Breast epithelium (tissue), 4 donors: ENCODE results near the gene TBC1D10A. TPM values are rescaled to one million over a fixed set of nuclear protein-coding genes. Genes with fewer than 3 reads are reported as not detected.

Experiments
- DNase-seq, 2 donors: peaks; one replicate each; pipeline ENCODE4 v3.0.0-alpha.2; 2019; ENCODE audit warnings: low spot score in 2 of 2
- H3K27ac ChIP-seq, 2 donors: fragments of 200-600 bp; sonication (generic) in 1 of 2; one replicate each; pipeline ENCODE4 v1.5.1; 2016 to 2019; ENCODE audit warnings: mild to moderate bottlenecking in 1 of 2
- H3K27me3 ChIP-seq, 2 donors: fragments of 200-600 bp; sonication (generic) in 1 of 2; one replicate each; pipeline versions ENCODE4 v1.5.1 to v1.6.0; 2017 to 2019; ENCODE audit warnings: control low read depth in 1 of 2, mild to moderate bottlenecking in 1 of 2
- H3K36me3 ChIP-seq: fragments of 200-600 bp; one replicate; pipeline ENCODE4 v1.5.1; 2019
- H3K4me1 ChIP-seq, 2 donors: fragments of 200-600 bp; sonication (generic); one replicate each; pipeline ENCODE4 v1.5.1; 2016 to 2019; ENCODE audit warnings: control low read depth in 1 of 2
- H3K4me3 ChIP-seq, 3 donors: fragments of 200-600 bp; sonication (generic); 1 replicate in 2 of 3; 2 replicates in 1 of 3; pipeline ENCODE4 v1.5.1; 2016 to 2019; ENCODE audit warnings: mild to moderate bottlenecking in 3 of 3, moderate library complexity in 2 of 3
- H3K9me3 ChIP-seq, 2 donors: fragments of 200-600 bp; sonication (generic) in 1 of 2; one replicate each; pipeline ENCODE4 v1.5.1; 2016 to 2019; ENCODE audit warnings: control low read depth in 1 of 2
- POLR2A ChIP-seq: fragments of 450-650 bp; IDR thresholded peaks from one replicate; pipeline ENCODE4 v1.6.1; 2016; ENCODE audit warnings: antibody characterized with exemption, mild to moderate bottlenecking, moderate library complexity
- POLR2AphosphoS5 ChIP-seq, 3 donors: sonication (generic); formaldehyde crosslinking; IDR thresholded peaks; one replicate each; pipeline ENCODE4 v1.6.1; 2017; ENCODE audit warnings: antibody characterized with exemption in 3 of 3
- intact Hi-C: fragments of 100-400 bp; cut with DNase I; formaldehyde crosslinking; loops from one replicate; pipeline ENCODE4 v1.15.1; 2023; ENCODE audit warnings: low total_unique reads
- total RNA-seq, 3 donors: library from RNA; depleted of rRNA; stranded (reverse); fragments of >200 nt; gene quantifications; one replicate each; pipeline ENCODE4 v1.1.0, GENCODE V29; 2016
- TF ChIP-seq, protein P1 (sequence below), 3 donors: fragments of 450-650 bp; IDR thresholded peaks; one replicate each; pipeline ENCODE4 v1.5.1; 2016 to 2017; ENCODE audit warnings: antibody characterized with exemption in 3 of 3, mild to moderate bottlenecking in 3 of 3, moderate library complexity in 3 of 3

Gene TBC1D10A
- total RNA-seq, 3 donors from 2014 or later: 25.0 to 50.1 (median 32.4) TPM

- Histone ChIP-seq H3K27ac (peak overlapping the region; percentile 88 to 96), H3K9me3 (no peaks in the 10 kb centered on the region), H3K36me3 (no peaks in the 10 kb centered on the region), H3K27me3 (no peaks in the 10 kb centered on the region), H3K4me3 (no peak overlapping the region), H3K4me1 (peaks cover 40 to 79% of the 10 kb centered on the region in 2 donors)
- intact Hi-C loops: no loop called here
- DNase-seq: no peak
- TF ChIP-seq, protein P1, sequence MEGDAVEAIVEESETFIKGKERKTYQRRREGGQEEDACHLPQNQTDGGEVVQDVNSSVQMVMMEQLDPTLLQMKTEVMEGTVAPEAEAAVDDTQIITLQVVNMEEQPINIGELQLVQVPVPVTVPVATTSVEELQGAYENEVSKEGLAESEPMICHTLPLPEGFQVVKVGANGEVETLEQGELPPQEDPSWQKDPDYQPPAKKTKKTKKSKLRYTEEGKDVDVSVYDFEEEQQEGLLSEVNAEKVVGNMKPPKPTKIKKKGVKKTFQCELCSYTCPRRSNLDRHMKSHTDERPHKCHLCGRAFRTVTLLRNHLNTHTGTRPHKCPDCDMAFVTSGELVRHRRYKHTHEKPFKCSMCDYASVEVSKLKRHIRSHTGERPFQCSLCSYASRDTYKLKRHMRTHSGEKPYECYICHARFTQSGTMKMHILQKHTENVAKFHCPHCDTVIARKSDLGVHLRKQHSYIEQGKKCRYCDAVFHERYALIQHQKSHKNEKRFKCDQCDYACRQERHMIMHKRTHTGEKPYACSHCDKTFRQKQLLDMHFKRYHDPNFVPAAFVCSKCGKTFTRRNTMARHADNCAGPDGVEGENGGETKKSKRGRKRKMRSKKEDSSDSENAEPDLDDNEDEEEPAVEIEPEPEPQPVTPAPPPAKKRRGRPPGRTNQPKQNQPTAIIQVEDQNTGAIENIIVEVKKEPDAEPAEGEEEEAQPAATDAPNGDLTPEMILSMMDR (IDR thresholded peaks at IDR 0.05): no peak
- TF ChIP-seq POLR2A: no peak
- no peak for TF ChIP-seq POLR2AphosphoS5 (IDR thresholded peaks at IDR 0.05)
These were observed 18.1 kb downstream of the TBC1D10A start for GRCh38 chr22:30308518-30309230.

- H3K4me1 ChIP-seq: peaks cover 45 to 85% of the 10 kb centered on the region in 2 donors
- intact Hi-C loops: no loop called here
- TF ChIP-seq POLR2A (no peak), POLR2AphosphoS5 (IDR thresholded peaks at IDR 0.05) (no peak)
- TF ChIP-seq, protein P1 (IDR thresholded peaks at IDR 0.05): no peak
- no peak for DNase-seq
- no peaks in the 10 kb centered on the region for H3K9me3 ChIP-seq
- peak overlapping the region; percentile 88 to 96 for H3K27ac ChIP-seq
- H3K36me3 ChIP-seq: no peaks in the 10 kb centered on the region
- no peaks in the 10 kb centered on the region for H3K27me3 ChIP-seq
- H3K4me3 ChIP-seq: no peak overlapping the region
These were observed 18.6 kb downstream of the TBC1D10A start for GRCh38 chr22:30308093-30308492.

- peaks cover 42 to 94% of the 10 kb centered on the region in 2 donors for H3K4me1 ChIP-seq
- H3K27me3 ChIP-seq: no peaks in the 10 kb centered on the region
- no peaks in the 10 kb centered on the region for H3K9me3 ChIP-seq
- TF ChIP-seq POLR2A (no peak), POLR2AphosphoS5 (IDR thresholded peaks at IDR 0.05) (peak in 1 of 3 donors; percentile 35)
- TF ChIP-seq, protein P1 (IDR thresholded peaks at IDR 0.05): no peak
- intact Hi-C loops: no loop called here
- no peaks in the 10 kb centered on the region for H3K36me3 ChIP-seq
- H3K27ac ChIP-seq: peak overlapping the region; percentile 88 to 96
- peak in 1 of 2 donors; percentile 86 for DNase-seq
- peak overlapping the region in 1 of 3 donors; percentile 24 for H3K4me3 ChIP-seq
These were observed 19.6 kb downstream of the TBC1D10A start for GRCh38 chr22:30307041-30307574.

DNA sequence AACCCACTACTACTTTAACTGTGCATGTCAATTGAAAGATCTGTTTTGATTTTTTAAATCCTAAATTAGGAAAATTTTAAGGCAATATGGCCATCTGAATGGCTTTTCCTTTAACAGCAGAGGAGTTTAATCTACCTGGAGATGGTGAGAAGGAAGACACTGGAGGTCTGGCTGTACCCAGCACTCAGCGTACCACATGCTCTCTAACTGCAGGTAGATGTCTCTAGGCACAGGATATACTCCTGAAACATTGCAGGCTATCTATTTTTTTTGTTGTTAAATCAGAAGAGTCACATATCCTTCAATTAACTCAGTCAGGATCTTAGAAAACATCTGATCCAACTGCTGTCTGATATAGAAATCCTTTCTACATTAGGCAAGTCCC is 20.1 kb downstream of the TBC1D10A start:
- H3K27ac ChIP-seq: peak overlapping the region; percentile 88 to 96
- TF ChIP-seq POLR2A: no peak
- TF ChIP-seq, protein P1 (IDR thresholded peaks at IDR 0.05): no peak
- TF ChIP-seq POLR2AphosphoS5 (IDR thresholded peaks at IDR 0.05): no peak
- intact Hi-C loops: no loop called here
- peaks cover 45 to 96% of the 10 kb centered on the region in 2 donors for H3K4me1 ChIP-seq
- H3K36me3 ChIP-seq: no peaks in the 10 kb centered on the region
- DNase-seq: no peak
- no peaks in the 10 kb centered on the region for H3K27me3 ChIP-seq
- H3K4me3 ChIP-seq: peak overlapping the region in 1 of 3 donors; percentile 24
- H3K9me3 ChIP-seq: no peaks in the 10 kb centered on the region

- H3K4me1 ChIP-seq: peaks cover 40 to 94% of the 10 kb centered on the region in 2 donors
- H3K27me3 ChIP-seq: no peaks in the 10 kb centered on the region
- intact Hi-C loops: no loop called here
- H3K4me3 ChIP-seq: peak overlapping the region in 1 of 3 donors; percentile 23
- peak overlapping the region; percentile 88 to 96 for H3K27ac ChIP-seq
- no peaks in the 10 kb centered on the region for H3K36me3 ChIP-seq
- TF ChIP-seq POLR2AphosphoS5 (IDR thresholded peaks at IDR 0.05): no peak
- TF ChIP-seq, protein P1 (IDR thresholded peaks at IDR 0.05): no peak
- TF ChIP-seq POLR2A: no peak
- H3K9me3 ChIP-seq: no peaks in the 10 kb centered on the region
- DNase-seq: no peak
These were observed 20.7 kb downstream of the TBC1D10A start for GRCh38 chr22:30305906-30306626.
